ENCODE data around the gene ELMO3.

- TF ChIP-seq REST (IDR thresholded peaks at IDR 0.05; ENCODE audit: borderline replicate concordance), result no peak
- no peak for TF ChIP-seq CTCF (IDR thresholded peaks at IDR 0.05; ENCODE audit: poor library complexity, severe bottlenecking)
- TF ChIP-seq POLR2AphosphoS5 (IDR thresholded peaks at IDR 0.05), result no peak
- TF ChIP-seq EZH2 (IDR thresholded peaks at IDR 0.05; ENCODE audit: borderline replicate concordance, insufficient read depth, low read length, poor library complexity, severe bottlenecking), result no peak
- TF ChIP-seq TAF1 (IDR thresholded peaks at IDR 0.05; ENCODE audit: low read depth), result no peak
- no peak for TF ChIP-seq EP300 (conservative IDR thresholded peaks at IDR 0.05; ENCODE audit: poor library complexity, severe bottlenecking)
- TF ChIP-seq RAD21 (conservative IDR thresholded peaks at IDR 0.05), result no peak
Measured at GRCh38 chr16:67202956-67203493, 4.1 kb downstream of the ELMO3 start.

Measured in neural cell (in vitro differentiated cells).